ENCODE data around the gene TRIM59.

TRIM59 gene

GRCh38 chr3:160449636-160450598, at the start of gene TRIM59:
TRIM59 (minus strand) TSS chr3:160449786; CDS start chr3:160439183, 10,603 bp downstream.
- peak; percentile 97 for DNase-seq

- DNase-seq = no peak
Measured at GRCh38 chr3:160498202-160498601, 48.6 kb upstream of the TRIM59 start.

- DNase-seq = no peak
Measured at GRCh38 chr3:160490166-160490565, 40.6 kb upstream of the TRIM59 start.

- DNase-seq = no peak
Measured at GRCh38 chr3:160486459-160486869, 36.9 kb upstream of the TRIM59 start.

GRCh38 chr3:160482796-160483195, 33.2 kb upstream of the TRIM59 start:
- DNase-seq = no peak

- DNase-seq = no peak
Measured at GRCh38 chr3:160481856-160482255, 32.3 kb upstream of the TRIM59 start.

GRCh38 chr3:160480931-160481330, 31.3 kb upstream of the TRIM59 start:
- DNase-seq = no peak

GRCh38 chr3:160479376-160479775, 29.8 kb upstream of the TRIM59 start:
- DNase-seq = no peak

- DNase-seq = no peak
Measured at GRCh38 chr3:160478338-160478737, 28.8 kb upstream of the TRIM59 start.

GRCh38 chr3:160477750-160478149, 28.2 kb upstream of the TRIM59 start:
- no peak for DNase-seq

- no peak for DNase-seq
Measured at GRCh38 chr3:160475884-160476283, 26.3 kb upstream of the TRIM59 start.

- DNase-seq = no peak
Measured at GRCh38 chr3:160475153-160475552, 25.6 kb upstream of the TRIM59 start.

GRCh38 chr3:160474416-160474838, 24.8 kb upstream of the TRIM59 start:
- no peak for DNase-seq

- no peak for DNase-seq
Measured at GRCh38 chr3:160473978-160474377, 24.4 kb upstream of the TRIM59 start.

- DNase-seq = no peak
Measured at GRCh38 chr3:160473221-160473620, 23.6 kb upstream of the TRIM59 start.

GRCh38 chr3:160472344-160472743, 22.8 kb upstream of the TRIM59 start:
- no peak for DNase-seq

GRCh38 chr3:160471892-160472291, 22.3 kb upstream of the TRIM59 start:
- DNase-seq = no peak

- DNase-seq = no peak
Measured at GRCh38 chr3:160470181-160470580, 20.6 kb upstream of the TRIM59 start.

- DNase-seq = no peak
Measured at GRCh38 chr3:160464971-160465370, 15.4 kb upstream of the TRIM59 start.

- DNase-seq = no peak
Measured at GRCh38 chr3:160464321-160464720, 14.7 kb upstream of the TRIM59 start.

- no peak for DNase-seq
Measured at GRCh38 chr3:160460033-160460432, 10.4 kb upstream of the TRIM59 start.

- DNase-seq = no peak
Measured at GRCh38 chr3:160459450-160459970, 9.9 kb upstream of the TRIM59 start.

GRCh38 chr3:160458151-160458550, 8.6 kb upstream of the TRIM59 start:
- no peak for DNase-seq

GRCh38 chr3:160455846-160456245, 6.3 kb upstream of the TRIM59 start:
- no peak for DNase-seq
